PC-9 (cell line): ENCODE data around the gene BBS9. TPM values are rescaled to one million over a fixed set of nuclear protein-coding genes. Genes with fewer than 3 reads are reported as not detected.

Experiments
- BruUV-seq: library from RNA; stranded (reverse); fragments of 400-500 nt; replicated peaks from 2 replicates; lab custom pipeline; 2021; lab: Mats Ljungman, UMichigan
- CTCF ChIA-PET: fragments of 300-600 bp; sonication (Branson Sonifier 250); formaldehyde crosslinking; loops from one replicate; lab custom pipeline; 2022; ENCODE audit warnings: antibody characterized with exemption; lab: Charles Lee
- POLR2A ChIA-PET: fragments of 300-600 bp; sonication (Branson Sonifier 250); formaldehyde crosslinking; loops from one replicate; lab custom pipeline; 2022; ENCODE audit warnings: antibody characterized with exemption; ENCODE audit not compliant: unreplicated experiment; lab: Charles Lee
- DNase-seq, 2 experiments: peaks; one replicate each; pipeline versions ENCODE4 v3.0.0 to v3.0.0-alpha.2; 2015 to 2022; ENCODE audit warnings: mixed read lengths in 1 of 2
- H2AFZ ChIP-seq: fragments of 200-600 bp; sonication (generic); 2 replicates; pipeline ENCODE4 v1.8.1; 2017; ENCODE audit warnings: antibody characterized with exemption
- H3F3A ChIP-seq: fragments of 200-600 bp; sonication (generic); 2 replicates; pipeline ENCODE4 v1.8.1; 2017; ENCODE audit warnings: antibody characterized with exemption, mild to moderate bottlenecking, low read depth; ENCODE audit not compliant: insufficient read depth
- H3K27ac ChIP-seq: fragments of 200-600 bp; sonication (generic); 2 replicates; pipeline ENCODE4 v1.6.1; 2016; ENCODE audit warnings: mixed run types
- H3K27me3 ChIP-seq: fragments of 200-600 bp; sonication (generic); 2 replicates; pipeline ENCODE4 v1.6.1; 2016; ENCODE audit warnings: low read depth, mixed run types; ENCODE audit not compliant: insufficient read depth
- H3K36me3 ChIP-seq: fragments of 200-600 bp; sonication (generic); 2 replicates; pipeline ENCODE4 v1.6.1; 2016; ENCODE audit warnings: low read depth, mixed run types
- H3K4me1 ChIP-seq: fragments of 200-600 bp; sonication (generic); replicated peaks from 2 replicates; pipeline ENCODE4 v1.6.1; 2016; ENCODE audit warnings: mixed run types; ENCODE audit not compliant: insufficient read depth
- H3K4me2 ChIP-seq: fragments of 200-600 bp; sonication (generic); 2 replicates; pipeline ENCODE4 v1.6.1; 2017; ENCODE audit warnings: mixed run types
- H3K4me3 ChIP-seq: fragments of 200-600 bp; sonication (generic); 2 replicates; pipeline ENCODE4 v1.6.1; 2016; ENCODE audit warnings: mixed run types
- H3K79me2 ChIP-seq: fragments of 200-600 bp; sonication (generic); 2 replicates; pipeline ENCODE4 v1.6.1; 2017; ENCODE audit warnings: low read depth, mixed run types
- H3K9me2 ChIP-seq: fragments of 200-600 bp; sonication (generic); 2 replicates; pipeline ENCODE4 v1.8.1; 2017; ENCODE audit warnings: mild to moderate bottlenecking; ENCODE audit not compliant: insufficient read depth
- H3K9me3 ChIP-seq: fragments of 200-600 bp; sonication (generic); 2 replicates; pipeline ENCODE4 v1.8.1; 2016; ENCODE audit warnings: low read depth; ENCODE audit not compliant: insufficient read depth
- H4K20me1 ChIP-seq: fragments of 200-600 bp; sonication (generic); 2 replicates; pipeline ENCODE4 v1.8.1; 2017; ENCODE audit not compliant: insufficient read depth
- CTCF ChIP-seq: fragments of 200-600 bp; sonication (generic); conservative IDR thresholded peaks from 2 replicates; pipeline ENCODE4 v1.6.1; 2017; ENCODE audit warnings: mixed run types, antibody characterized with exemption, mild to moderate bottlenecking, moderate library complexity
- EZH2 ChIP-seq: fragments of 200-600 bp; sonication (generic); IDR thresholded peaks from 2 replicates; pipeline ENCODE4 v1.8.0; 2017; ENCODE audit warnings: antibody characterized with exemption, low read depth
- intact Hi-C: fragments of 100-400 bp; cut with micrococcal nuclease; formaldehyde crosslinking; loops from one replicate; pipeline ENCODE4 v1.10.0; 2022; ENCODE audit not compliant: unreplicated experiment
- total RNA-seq: library from RNA; stranded (reverse); gene quantifications from 2 replicates; pipeline ENCODE4 v1.2.3, GENCODE V29; 2021

The BBS9 gene
- total RNA-seq, 1 experiment from 2014 or later, result 12.4 TPM

DNA sequence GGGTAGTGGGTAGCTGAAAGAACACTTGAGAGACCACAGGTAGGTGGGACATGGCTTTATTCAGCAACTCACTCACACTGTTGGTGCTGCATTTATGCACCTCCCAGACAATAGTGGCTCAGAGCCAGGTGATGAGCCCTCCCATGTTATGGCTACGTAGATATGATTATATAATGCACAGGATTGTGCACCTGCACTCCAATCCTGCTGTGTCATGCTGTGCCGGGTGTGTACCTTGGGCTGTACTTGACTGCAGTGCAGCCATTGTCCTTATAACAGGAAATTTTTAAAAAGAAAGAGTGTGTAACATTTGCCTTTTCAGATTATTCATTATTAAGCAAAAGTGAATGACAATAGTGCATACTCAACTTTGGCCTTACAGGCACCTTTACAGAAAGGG is 409.8 kb downstream of the BBS9 start:
- CTCF ChIA-PET, result no interaction called here
- no peak for TF ChIP-seq CTCF
- POLR2A ChIA-PET, result no interaction called here
- DNase-seq, result no peak
- H3K9me3 ChIP-seq, result peaks cover 6% of the 10 kb centered on the region; the same call in 1 of the 2 replicates
- intact Hi-C loops, result no loop called here
- no peaks in the 10 kb centered on the region for H4K20me1 ChIP-seq
- no peak overlapping the region for H2AFZ ChIP-seq
- no peak overlapping the region for H3K4me3 ChIP-seq
- no peaks in the 10 kb centered on the region for H3F3A ChIP-seq
- H3K79me2 ChIP-seq, result no peaks in the 10 kb centered on the region
- no peak overlapping the region for H3K27ac ChIP-seq
- H3K9me2 ChIP-seq, result no peaks in the 10 kb centered on the region
- H3K27me3 ChIP-seq, result no peaks in the 10 kb centered on the region
- no peaks in the 10 kb centered on the region for H3K4me1 ChIP-seq
- no peak overlapping the region for H3K4me2 ChIP-seq
- H3K36me3 ChIP-seq, result no peaks in the 10 kb centered on the region
- BruUV-seq, result no TSS peak

DNA sequence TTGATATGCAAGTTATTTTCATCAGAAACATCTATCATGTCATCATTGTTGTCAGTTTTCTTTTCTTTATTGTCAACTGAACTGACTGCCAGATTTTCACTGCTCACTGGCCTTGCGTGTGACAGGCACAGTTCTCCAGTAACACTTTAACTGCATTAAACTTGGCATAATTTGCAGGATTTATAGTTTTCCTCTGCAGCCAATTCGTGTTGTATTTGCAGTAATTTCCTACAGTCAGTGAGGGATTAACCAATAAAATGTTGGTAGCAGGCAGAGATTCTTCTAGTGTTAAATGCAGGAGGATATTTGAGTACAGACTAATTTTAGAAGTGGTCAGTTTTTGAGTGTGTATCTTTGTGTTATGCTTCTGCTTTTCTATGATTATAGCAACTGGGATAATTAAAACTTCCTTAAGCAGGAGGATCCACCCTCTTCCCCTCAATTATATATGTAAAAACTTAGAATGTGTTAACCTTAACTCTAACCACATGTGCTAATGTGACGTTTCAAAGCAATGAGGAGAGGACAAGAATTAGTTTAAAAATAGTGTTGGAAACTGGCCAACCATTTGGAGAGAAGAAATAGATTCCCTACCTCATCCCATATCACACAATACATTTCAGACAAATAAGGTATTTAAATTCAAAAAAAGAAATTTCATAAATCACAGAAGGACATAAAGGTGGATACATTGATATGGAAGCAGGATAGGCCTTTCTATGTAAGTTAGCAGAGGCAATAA is 410.5 kb downstream of the BBS9 start:
- ChIA-PET POLR2A (no interaction called here), CTCF (no interaction called here)
- Histone ChIP-seq H3K4me2 (no peak overlapping the region), H3K27me3 (no peaks in the 10 kb centered on the region), H3K27ac (no peak overlapping the region), H3F3A (no peaks in the 10 kb centered on the region), H3K4me3 (no peak overlapping the region), H3K9me3 (peaks cover 6% of the 10 kb centered on the region; the same call in 1 of the 2 replicates), H3K79me2 (no peaks in the 10 kb centered on the region), H3K4me1 (no peaks in the 10 kb centered on the region), H3K36me3 (no peaks in the 10 kb centered on the region), H4K20me1 (no peaks in the 10 kb centered on the region), H3K9me2 (no peaks in the 10 kb centered on the region), H2AFZ (no peak overlapping the region)
- no TSS peak for BruUV-seq
- intact Hi-C loops, result no loop called here
- no peak for TF ChIP-seq CTCF
- TF ChIP-seq EZH2, result no peak
- no peak for DNase-seq

- Histone ChIP-seq H3K4me1 (no peaks in the 10 kb centered on the region), H3K9me2 (no peaks in the 10 kb centered on the region), H3K9me3 (no peaks in the 10 kb centered on the region), H3K79me2 (no peaks in the 10 kb centered on the region), H4K20me1 (no peaks in the 10 kb centered on the region), H3K27me3 (no peaks in the 10 kb centered on the region), H3K36me3 (no peaks in the 10 kb centered on the region), H3K27ac (no peak overlapping the region), H3F3A (no peaks in the 10 kb centered on the region), H3K4me3 (no peak overlapping the region), H2AFZ (no peak overlapping the region), H3K4me2 (no peak overlapping the region)
- TF ChIP-seq CTCF (no peak), EZH2 (no peak)
- CTCF ChIA-PET, result no interaction called here
- DNase-seq, result no peak
- intact Hi-C loops, result no loop called here
- POLR2A ChIA-PET, result interaction anchor here (0.8 kb wide), 1 partner anchor 346 kb away, joined by 15 read pairs; no protein-coding TSS in a partner anchor
- no TSS peak for BruUV-seq
These were observed 418.5 kb downstream of the BBS9 start for GRCh38 chr7:33547880-33548279.
